GM19351 (cell line): ENCODE results near the gene CD180.

Experiments used
- ATAC-seq: cut with Tn5 transposase; IDR thresholded peaks from one replicate; pipeline ENCODE4 v1.9.1; 2021; ENCODE audit warnings: mild to moderate bottlenecking, moderate library complexity; ENCODE audit not compliant: unreplicated experiment

CD180 gene

DNA sequence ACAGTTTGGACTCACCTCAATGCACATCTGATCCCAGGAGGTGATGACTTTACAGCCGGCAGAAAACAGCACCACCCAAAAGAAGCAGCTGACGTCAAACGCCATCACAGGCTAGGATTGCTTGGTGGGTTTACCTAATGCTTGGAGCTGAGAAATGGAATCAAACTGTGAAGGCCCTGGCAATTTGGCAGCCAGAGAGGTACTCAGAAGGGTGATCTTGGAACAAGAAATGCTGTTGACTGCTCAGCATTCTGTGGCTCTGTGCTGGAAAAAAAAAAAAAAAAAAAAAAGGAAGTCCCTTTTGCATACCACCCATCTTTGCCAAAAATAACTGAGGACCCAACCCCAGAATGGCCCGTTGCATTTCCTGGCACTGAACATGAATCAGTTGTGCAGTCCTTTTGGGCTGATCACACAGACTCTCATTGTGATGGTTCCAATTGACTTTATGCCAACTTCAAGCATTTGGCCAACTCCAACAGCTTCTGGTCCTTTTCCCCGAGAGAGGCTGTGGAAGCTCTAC, at the start of gene CD180:
Gene CD180 (minus strand): TSS at position 263 of the 523 bp plus-strand sequence. CDS start 158 bp downstream, at position 105.
- ATAC-seq: no peak

DNA sequence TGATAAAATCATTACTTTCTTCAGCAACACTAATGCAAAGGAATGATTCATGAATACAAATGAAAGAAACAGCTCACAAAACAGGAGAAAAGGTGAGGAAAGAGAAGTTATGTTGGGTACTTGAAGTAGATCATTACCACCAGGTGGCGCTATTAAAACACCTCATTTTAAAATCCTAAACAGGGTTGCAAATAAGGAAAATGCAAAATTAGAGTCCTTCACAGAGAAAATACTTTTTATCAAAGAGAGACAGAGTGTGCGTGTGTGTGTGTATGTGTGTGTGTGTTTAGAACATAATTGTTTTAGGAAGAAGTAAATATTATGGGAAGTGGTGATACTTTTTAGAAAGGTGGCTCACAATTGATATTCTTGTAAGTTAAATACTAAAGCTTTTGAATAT, 49.5 kb upstream of the CD180 start:
- no peak for ATAC-seq

DNA sequence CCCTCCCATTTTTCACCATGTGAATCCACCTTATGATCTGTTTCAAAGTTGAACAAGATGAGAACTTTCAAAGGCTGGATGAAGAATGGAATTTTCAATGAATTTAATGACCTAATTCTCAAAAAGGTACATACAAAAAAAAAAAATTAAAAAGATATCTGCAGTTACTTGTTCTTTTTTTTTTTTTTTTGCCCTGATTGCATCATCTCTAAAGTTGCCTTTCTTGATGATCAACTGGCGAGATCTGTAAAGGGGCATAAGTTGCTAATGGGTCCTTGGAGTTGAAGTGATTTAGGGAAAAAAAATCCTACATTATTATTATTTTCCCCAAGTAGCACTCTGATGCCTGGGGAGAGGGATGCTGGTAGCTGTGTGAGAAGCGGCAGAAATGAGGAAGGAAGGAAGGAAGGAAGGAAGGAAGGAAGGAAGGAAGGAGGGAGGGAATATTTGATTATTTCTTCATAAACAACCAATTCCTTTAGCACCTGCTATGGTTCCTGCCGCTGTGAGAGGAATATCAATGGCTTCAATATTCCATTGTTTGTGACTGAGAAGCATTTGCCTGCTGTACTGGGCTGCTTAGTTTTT, 48.8 kb upstream of the CD180 start:
- no peak for ATAC-seq

DNA sequence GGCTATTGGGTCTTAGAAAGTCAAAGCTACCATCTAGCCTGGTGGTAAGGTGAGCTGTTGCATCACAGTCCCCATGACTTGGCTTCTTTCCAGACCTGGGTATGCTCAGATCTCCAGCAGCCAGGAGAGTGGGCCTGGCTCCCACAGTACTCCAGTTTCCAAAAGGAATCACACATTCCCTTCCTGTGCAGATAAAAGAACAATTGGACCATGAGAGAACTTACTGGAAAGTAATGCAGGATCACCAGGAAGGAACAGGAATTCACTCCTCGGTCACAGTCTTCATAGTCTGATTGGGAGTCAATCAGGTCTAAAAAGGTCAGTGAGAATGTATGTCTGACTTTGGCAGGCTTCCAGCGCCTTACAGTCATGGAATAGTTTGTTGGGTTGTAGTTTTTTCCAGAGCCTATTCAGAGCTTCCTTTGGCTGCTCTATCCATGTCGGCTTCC, 47.8 kb upstream of the CD180 start:
- ATAC-seq: no peak

DNA sequence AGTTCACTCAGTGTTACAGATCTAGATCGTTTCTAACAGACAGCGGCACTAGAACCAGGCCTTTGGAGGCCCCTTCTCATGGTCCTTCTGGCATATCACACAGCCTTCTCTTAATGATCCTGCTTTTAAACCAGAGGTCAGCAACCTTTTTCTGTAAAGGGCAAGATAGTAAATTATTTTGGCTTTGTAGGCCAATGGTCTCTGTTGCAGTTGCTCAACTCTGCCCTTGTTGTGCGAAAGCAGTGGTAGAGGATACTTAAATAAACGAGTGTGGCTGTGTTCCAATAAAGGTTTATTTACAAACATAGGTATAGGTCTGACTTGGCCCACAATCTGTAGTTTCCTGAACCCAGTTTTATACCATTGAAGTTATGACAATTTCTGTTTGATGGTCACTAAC, 47.3 kb upstream of the CD180 start:
- ATAC-seq: no peak

DNA sequence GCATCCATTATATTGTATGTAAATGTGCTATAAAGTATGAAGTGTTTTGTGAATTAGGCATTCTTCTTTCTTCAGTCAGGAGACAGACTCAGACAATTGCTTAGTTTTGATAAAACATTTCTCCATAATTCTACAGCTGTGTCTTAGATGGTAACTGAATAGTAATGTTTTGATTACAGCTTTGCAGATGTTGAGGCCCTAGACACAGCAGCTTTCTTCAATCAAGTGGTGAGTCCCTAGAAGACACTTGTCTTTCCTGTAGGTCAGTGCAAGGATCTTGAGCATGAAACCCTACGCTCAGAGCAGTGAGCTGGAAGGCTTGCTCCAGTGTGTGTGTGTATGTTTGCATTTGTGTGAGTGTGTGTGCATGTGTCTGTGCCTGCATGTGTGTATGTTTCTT, 46.8 kb upstream of the CD180 start:
- no peak for ATAC-seq

DNA sequence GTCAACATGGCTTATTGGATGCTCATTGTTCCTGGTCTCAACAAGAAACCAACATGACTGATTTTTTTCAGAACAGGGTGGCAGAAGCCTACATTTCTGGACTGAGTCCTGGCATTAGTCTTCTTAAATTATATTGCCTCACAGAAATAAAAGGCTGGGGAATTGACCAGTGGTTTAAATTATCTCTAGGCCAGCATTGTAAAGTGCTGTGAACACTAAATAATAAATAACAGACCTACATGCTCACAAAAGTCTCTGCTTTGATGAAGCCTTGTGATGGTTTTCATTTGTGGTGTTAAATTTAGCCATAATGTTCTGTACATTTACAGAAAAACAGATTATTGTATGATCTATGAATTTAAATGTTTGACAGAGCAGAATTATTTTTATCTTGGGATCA, 44.7 kb upstream of the CD180 start:
- ATAC-seq: no peak

DNA sequence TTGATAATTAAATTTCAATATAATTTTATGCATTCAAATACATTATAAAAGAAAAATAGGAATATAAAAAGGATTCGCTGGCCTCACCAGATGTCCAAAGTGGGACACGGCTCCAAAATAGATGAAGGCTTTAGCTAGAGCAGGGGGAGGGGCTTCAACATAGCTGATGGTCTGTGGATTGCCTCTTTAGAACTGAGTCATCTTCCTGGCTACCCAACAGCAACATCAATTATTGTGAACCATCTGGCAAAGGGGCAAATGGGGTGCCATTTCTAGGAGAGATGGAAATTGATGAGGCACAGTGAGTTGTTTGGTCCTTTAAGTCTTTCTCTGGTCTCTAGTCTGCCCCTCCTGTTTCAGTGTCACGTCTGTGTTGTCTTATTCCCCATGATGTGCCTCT, 44.2 kb upstream of the CD180 start:
- no peak for ATAC-seq

DNA sequence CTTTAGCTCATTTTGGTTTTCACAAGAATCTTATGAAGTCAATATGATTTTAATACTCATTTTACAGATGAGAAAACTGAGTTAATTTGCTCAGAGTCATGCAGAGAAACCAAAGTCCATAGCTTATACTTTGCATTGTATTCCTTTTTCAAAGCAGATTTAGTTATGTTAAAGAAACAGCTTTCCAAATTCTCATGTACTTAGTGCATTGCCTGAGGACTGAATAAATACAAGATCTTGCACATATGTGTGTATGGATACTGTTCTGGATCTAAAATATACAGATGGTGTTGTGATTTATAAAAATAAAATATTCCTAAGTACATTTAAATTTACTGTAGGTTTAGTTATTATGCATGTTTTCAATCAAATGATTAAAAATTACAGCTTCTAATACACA, 43.5 kb upstream of the CD180 start:
- no peak for ATAC-seq

DNA sequence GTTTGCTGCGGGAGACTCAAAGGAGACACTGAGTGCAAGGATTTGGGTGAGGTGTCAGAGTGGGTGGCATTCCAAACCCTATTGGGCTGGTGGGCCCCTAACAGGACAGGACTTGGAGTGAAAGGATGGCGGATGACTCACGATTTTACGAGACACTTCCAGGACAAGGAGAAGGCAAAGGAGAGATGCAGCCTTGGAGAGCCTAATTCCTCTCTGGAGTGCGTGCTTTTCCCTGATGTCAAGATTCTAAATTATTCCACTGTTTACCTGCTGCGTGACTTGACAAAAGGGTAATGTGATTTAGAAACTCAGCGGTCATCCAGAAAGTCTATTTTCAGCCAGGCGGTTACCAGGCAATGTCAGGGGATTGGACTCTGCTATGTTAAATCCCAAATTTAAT, 41.6 kb upstream of the CD180 start:
- ATAC-seq: no peak

DNA sequence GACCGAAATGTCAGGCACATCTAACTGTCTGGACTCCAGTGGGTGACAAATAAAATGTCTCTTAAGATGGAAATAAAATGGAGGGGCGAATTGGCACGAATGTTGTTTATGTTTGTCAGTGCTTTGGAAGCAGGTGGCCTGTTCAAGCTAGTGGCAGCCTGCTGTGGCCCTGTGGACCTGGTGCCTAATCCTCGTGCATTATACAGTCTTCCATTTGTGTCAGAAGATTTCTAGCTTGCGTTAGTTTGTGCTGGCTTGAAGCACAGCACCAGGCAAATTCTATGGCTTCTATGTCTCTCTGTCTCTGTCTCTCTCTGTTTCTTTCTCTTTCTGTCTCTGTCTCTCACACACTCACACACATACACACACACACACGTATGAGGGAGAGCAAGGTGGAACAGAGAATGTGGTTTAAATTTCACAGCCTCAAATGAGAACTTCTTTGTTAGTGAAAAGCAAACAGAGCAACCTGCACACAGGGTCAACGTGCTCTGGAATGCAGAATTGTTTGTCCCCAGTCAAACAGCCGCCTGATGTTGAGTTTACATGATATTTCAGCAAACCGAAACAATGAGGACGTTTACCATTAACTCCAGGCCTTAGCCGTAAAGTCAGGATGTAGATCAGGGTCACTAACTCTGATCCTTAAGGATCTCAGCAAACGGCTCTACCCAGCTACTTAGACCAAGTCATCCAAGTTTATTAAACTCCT, 39.0 kb upstream of the CD180 start:
- no peak for ATAC-seq

DNA sequence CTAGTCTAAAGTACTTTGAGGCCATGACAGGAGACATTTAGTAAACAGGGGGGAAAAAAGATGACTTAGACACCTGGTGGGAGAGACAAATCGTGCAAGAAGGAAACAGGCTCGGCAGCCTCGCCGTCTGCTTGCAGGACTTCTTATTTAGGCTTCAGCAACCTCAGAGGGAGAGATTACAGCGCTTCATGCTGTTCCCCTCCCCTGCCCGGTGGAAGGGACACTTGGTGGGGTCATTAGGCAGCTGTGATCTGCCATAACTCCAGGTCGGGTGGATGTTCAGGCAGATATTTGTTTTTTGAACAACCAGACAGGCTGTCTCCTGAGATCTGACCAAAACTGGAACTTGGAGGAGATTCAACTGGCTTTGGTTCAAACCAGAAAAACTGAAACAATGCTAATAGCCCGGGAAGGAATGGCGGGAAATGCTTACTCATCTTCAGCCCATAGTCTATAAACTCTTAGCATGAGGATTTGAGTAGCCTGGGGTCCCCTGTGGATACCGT, 38.1 kb upstream of the CD180 start:
- no peak for ATAC-seq

DNA sequence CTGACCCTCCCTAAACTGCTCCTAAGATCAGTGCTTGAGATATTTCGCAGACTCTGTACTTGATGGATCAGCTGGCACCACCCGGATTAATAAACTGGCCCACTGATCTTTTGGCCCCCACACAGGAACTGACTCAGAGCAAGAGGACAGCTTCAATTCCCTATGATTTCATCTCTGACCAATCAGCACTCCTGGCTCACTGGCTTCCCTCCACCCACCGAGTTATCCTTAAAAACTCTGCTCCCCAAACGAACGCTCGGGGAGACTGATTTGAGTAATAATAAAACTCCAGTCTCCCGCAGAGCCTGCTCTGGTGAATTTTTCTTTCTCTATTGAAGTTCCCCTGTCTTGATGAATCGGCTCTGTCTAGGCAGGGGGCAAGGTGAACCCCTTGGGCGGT, 36.5 kb upstream of the CD180 start:
- no peak for ATAC-seq

DNA sequence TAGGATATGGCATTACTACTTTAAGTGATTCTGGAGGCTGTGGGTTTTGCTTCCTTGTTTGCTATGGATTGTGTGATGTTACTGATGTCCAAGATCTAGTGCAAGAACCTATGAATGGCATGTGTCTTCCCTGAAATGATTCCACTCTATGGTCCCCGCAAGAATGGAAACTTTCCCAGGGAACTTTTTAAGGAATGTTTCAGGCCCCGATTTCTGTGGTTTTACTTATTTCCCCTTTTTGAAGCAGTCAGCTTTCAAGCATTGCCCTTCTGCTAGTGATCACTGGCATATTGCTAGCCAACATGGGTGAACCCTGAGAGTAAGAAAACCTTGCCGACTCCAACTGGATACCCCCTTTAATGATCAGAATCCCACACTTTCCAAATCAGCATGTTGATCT, 26.6 kb upstream of the CD180 start:
- ATAC-seq: no peak

DNA sequence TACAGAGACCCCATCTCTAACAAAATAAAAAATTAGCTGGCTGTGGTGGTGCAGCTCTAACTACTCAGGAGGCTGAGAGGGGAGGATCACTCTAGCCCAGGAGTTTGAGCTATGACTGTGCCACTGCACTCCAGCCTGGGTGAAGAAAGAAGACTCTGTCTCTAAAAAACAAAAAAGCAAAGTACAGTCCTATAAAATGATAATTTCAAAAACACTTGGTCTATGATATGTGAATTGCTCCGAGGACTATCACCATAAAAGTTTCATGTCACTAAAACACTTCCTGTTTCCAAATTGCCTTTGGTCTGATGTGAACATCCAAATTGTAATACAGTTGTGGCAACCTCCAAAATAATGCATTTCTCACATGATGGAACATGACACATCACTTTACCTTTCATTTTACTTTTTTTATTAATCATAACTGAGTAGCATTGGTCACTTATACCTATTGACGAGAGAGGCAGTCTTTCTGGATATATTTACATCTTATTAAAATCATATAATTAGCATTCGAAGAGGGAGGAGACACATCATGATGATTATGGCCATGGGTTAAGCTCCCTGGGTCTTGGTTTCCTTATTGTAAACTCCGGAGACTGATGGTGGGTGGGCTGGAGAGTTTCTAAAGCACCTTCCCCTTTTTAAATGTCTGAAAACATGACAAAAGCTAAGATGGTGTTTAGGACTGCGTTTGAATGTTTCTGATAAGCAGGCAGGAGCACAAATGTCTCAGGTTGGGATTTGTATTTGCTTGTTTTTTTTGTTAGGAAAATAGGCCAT, 25.8 kb upstream of the CD180 start:
- peak; percentile 32 for ATAC-seq

DNA sequence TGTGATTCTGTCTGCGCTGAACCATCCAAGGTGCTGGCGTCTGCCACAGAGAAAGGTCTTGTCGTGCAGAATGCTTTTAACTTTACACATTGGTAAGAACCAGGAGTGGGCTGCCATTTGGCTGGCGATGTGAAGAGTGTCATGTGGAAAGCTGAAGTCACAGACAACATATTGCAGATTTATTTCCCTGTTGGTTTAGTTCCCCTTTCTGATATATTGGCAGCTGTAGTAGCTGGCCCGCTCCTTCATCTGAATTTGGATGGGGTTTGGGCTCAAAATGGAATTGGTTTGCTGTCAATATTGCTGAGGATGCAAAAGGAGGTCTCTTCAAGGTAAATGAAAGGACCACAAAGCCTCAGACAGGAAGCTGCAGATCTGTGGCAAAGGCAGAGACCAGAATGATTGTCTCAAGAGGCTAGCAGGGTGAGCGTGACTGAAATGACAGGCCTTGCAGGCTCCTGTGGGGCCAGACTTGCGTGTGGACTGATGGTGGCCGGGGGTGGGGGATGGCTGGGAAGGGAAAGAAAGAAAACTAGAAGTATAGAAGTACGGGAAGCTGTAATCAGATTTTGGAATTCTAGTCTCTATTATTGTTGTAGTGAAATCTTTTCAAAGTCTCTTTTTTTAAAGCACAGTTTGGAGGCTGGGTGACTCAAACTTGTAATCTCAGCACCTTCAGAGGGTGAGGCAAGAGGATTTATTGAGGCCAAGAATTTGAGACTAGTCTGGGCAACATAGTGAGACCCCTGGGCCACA, 25.1 kb upstream of the CD180 start:
- ATAC-seq: peak; percentile 93

DNA sequence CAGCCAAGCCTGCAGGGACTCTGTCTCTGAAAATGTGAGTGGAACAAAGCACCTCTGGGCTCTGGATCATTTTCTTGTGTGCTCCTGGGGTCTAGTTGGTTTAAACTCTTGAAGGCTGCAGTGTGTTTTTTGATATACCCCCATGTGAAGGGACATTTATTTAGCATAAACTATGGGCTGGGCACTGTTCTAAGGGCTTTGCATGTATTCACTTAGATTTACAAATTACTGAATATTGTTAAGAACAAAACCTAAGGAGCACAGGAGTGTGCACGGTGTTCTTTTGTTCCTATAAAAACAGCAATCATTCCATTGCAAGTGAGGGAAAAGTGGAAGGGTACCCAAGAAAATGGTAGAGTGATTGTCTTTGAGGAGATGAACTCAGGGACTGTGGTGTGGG, 20.0 kb upstream of the CD180 start:
- ATAC-seq: no peak

DNA sequence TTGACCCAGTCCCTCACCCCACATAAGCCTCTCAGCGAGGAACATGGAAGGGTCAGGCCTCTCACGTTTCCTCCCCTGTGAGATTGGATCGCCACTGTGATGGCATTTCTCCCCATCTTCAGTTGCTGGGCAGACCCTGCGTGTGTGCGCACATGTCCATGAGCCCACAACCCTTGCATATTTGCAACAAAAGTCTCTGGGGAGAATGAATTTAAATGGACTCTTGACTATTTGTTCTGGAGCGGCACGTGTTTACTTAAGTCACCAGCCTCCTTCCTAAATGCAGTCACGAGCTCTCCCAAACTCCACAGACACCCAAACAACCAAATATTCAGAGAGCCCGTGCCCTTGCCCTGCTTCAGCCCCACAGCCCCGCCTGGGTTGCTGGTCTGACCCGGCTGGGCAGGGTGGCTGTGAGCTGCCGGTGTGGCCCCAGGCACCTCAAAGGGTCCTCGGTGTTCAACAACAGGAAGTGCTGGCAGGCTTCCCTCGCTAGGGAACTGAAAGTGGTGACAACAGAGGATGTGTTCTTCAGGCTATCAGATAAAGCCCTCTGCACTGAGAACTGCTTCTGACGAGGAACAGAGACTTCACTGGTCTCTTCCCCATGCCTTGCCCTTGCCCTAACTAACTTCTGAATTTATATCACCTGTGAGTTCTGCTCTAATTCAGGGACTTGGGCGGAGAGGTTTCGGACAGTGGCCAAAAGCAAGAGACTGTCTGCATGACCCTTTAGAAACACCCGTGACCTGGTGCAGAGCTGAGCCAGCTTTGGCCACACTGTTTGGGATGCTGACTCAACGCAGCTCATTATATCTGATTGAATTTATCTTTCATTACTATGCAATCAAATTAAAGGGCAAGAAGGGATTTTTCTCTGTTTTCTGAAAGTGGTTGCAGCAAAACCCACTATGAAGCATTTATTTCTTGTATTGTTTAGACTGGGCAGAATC, 19.2 kb upstream of the CD180 start:
- ATAC-seq: peak; percentile 100

DNA sequence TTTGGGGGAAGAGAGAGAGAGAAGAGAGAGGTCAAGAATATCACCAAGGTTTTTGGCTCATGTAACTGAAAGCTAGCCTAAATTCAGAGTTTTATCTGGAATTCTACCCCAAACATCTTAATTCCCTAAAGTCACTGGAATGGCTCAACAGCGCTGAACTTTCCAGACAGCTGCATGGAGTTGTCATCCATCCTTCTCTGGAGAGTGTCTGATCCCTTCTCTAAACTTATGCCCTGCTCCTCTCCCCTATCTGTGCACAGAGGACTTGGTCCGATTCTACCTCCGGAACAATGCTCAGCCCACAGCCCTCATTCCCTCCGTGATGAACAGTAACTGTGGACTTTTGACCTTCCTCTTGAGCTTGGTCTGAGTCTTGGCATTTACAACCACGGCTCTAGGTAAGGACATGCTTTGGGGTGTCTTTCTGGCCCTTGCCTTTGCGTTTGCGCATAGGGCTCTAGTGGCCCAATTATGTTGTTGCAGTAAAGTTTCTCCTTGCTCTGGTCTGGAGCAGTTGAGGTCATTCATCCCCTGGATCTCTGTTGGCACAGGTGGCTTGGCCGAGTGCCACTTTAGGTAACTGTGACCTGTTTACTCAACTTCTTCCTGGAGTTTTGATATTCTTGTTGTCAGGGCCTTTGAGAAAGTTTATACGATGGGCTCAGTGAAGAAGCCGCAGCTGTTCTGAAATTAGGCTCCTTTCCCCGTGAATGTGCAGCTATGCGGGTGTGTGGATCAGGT, 18.3 kb upstream of the CD180 start:
- ATAC-seq: no peak
